Activated naive CD8-positive, alpha-beta T cell treated with anti-CD3 and anti-CD28 coated beads, Interleukin-2, amount 50 U/mL, for 16 hours (primary cell): ENCODE data around the gene PLEKHH2.
"Not testable (repeated sequence)": the region's sequence is repeated elsewhere in the genome, so short reads cannot be mapped to it uniquely, and the experiment has no call there.

ENCODE experiments used
- DNase-seq: peaks from one replicate; pipeline ENCODE4 v3.0.0-alpha.2; 2020; ENCODE audit warnings: low read depth, low spot score

Gene PLEKHH2

GRCh38 chr2:43637030-43637803 is at the start of gene PLEKHH2:
PLEKHH2 (plus strand) TSS chr2:43637260; CDS start chr2:43644674, 7,414 bp downstream.
- peak; percentile 81 for DNase-seq

- no peak for DNase-seq
These were observed 44.6 kb upstream of the PLEKHH2 start for GRCh38 chr2:43592443-43592842.

GRCh38 chr2:43593254-43593653 is 43.8 kb upstream of the PLEKHH2 start:
- no peak for DNase-seq

DNA sequence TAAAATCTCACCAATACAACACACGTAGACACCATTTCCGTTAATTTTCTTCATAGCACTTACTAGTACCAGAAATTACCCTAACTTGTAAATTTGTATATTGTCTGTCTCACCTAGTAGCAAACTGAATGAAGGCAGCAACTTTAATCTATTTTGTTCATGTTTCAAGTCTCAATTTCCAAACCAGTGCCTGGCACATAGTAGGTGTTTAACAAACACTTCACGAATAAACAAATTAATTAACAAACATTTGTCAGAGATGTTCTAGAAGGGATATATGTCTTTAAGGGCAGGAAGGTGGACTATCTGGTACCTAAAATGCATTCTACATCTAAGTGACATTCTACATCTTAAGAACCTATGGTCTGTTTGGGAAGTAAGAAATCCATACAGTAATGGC is 42.2 kb upstream of the PLEKHH2 start:
- DNase-seq: no peak

- DNase-seq: peak; percentile 98
These were observed 41.3 kb upstream of the PLEKHH2 start, which contains the start of gene THADA for GRCh38 chr2:43595603-43596412. THADA (minus strand) TSS chr2:43596038; CDS start chr2:43592392, 3,646 bp downstream.

- not testable (repeated sequence) for DNase-seq
These were observed 36.5 kb upstream of the PLEKHH2 start for GRCh38 chr2:43600596-43600995.

GRCh38 chr2:43604674-43605073 is 32.4 kb upstream of the PLEKHH2 start:
- no peak for DNase-seq

DNA sequence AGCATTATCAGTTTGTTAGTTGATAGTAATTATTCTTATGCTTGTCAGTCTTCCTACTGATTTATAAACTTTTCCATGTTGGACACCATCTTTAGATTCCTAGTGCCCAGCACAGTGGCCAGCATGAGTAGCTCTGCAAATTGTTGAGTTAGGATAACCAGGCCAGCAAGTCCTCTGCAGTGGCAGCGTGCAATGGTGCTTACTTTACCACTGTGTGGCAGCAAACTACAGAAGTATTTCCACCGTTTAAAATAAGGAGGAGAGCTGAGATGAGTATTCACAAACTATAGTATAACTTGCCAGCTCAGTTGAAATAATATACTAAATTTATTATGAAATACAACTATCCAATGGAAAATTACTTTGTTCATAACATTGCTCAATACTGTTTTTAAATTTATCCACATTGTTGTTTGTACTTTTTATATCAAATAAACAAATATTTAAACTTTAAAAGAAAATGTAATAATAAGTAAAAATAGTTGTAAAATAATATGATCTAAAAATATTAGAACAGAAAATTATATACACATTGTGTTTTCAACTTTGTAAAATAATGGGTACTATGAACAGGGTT is 31.9 kb upstream of the PLEKHH2 start:
- DNase-seq: no peak

GRCh38 chr2:43605851-43606250 is 31.2 kb upstream of the PLEKHH2 start:
- DNase-seq: no peak

- DNase-seq: no peak
These were observed 27.7 kb upstream of the PLEKHH2 start for GRCh38 chr2:43609290-43609918.

GRCh38 chr2:43610361-43610760 is 26.7 kb upstream of the PLEKHH2 start:
- DNase-seq: no peak

DNA sequence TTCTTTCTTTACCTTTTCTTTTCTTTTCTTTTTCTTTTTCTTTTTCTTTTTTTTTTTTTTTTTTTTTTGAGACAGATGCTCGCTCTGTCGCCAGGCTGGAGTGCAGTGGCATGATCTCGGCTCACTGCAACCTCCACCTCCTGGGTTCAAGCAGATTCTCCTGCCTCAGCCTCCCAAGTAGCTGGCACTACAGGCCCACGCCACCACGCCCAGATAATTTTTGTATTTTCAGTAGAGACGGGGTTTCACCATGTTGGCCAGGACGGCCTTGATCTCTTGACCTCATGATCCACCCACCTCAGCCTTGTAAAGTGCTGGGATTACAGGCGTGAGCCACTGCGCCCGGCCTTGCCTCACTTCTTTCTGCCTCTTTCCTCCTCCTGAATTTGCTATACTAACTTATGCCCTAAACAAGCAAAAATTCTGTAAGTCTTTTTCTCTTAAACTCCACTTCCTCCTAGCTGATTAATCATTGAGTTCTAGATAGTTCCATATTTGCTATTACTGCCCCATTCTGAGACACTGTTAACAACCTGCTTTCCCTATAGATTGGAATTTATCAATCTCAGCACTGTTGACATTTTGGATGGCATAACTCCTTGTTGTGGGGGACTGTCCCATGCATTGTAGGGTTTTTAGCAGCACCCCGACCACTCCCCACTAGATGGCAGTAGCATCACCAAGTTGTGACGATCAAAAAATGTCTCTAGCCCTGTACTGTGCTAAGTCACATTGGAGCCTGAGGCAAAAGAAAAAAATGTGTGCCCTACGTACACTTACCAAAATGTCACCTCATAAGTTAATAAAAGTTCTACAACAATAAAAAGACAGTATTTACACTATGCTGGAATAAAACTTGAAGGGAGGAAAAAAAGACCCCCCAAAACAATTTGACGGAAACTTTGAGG is 24.8 kb upstream of the PLEKHH2 start:
- peak; percentile 52 for DNase-seq

DNA sequence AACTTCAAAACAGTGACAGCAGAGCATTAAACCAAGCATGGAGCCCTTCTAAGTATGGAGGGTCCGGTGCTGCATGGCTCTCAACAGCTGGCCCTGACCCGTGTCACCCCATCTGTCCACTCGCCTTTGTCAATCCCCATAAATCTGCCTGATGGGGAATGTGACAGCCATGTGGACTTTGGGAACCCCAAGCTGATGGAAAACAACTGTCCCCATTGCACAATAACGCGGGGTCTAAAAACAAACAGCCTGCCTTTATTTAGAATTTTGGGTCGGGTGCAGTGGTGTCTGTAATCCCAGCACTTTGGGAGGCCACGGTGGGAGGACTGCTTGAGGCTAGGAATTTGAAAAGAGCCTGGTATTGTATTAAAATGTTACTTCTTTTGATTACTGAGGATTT is 24.1 kb upstream of the PLEKHH2 start:
- DNase-seq: no peak

DNA sequence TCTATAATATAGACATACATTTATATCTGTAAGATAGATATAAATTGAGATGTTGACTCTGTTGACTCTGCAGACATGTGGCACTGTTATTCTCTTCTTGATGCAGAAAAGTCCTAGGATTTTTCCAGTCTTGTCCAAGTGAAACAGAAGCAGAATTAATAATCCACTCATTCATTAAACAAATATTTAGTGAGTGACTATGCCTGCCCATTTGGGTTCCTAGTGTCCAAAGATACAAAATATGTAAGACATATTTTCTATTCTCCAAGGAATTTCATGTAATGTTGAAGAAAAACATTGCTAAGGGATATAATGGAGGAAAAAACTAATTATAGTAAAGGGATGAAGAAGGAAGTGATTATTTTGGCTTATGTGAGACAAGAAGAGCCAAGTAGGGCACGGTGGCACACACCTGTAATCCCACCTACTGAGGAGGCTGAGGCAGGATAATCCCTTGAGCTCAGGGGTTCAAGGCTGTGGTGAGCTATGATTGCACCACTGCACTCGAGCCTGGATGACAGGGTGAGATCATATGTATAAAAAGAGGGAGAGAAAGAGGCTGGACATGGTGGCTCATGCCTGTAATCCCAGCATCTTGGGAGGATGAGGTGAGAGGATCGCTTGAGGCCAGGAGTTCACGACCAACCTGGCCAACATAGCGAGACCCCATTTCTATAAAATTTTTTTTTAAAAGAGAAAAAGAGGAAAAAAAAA is 19.9 kb upstream of the PLEKHH2 start:
- DNase-seq: no peak

DNA sequence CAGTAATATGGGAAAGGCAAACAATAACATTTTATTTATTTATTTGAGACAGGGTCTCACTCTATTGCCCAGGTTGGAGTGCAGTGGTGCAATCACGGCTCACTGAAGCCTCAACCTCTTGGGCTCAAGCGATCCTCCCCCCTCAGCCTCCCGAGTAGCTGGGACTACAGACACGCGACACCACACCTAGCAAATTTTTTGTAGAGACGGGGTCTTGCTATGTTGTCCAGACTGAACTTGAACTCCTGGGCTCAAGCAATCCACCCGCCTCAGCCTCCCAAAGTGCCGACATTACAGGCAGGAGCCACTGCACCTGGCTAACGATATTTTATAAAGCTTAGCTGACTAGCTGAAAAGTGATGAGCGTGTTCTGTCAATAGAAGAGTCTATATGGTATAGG is 17.5 kb upstream of the PLEKHH2 start:
- no peak for DNase-seq

DNA sequence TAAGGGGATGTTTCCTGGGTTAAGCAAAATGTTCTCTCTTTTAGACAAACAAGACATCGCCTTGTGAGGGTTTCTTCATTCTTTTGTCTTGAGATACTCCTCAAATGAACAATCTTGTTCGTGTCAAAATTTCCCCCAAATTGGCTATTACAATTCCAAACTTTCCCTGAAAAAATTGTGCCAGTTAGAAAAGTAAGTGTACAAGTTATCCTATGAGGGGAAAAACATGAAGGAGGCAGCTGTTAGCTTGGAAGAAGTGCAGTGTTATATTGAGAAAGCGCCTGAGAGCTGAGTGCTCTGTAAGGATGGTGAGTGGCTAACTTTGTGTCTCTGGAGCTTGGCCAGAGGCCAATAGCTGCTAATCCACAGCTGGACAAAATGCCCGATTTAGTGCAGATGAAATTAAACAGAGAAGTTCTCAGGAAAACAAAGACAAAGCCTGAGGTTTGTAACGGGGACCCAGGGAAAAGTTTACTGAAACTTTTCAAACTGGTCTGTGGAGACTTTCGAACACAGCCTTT is 14.1 kb upstream of the PLEKHH2 start:
- DNase-seq: no peak

DNA sequence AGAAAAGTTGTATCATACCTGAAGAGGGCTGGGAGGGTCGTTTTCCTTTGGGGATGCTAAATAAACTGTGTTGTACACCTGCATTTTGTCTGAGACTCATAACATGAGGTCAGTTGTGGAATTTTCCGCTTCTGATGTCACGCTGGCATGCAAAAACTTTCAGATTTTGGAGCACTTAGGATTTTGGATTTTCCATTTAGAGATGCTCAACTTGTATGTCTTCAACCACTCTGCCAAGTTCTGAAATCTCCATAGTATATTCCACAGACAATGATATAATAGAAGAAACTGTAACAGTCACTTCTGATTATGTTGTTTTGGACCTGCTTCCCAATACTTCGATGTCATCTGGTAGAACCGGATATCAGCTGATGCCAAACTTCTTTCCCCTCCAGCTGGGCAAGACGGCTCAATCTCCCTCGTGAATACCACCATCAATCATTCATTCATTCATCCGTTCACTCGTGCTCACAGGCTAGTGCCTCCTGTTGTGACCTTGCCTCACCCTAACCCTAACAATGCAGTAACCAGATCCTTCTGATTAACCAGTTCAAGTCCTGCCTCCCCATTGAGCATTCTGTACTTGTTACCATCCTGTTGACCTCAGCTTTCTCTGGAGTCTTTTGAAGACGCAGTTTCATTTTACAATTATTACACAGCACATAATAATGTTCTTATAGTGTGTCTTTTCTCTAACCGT is 5.3 kb upstream of the PLEKHH2 start:
- no peak for DNase-seq

DNA sequence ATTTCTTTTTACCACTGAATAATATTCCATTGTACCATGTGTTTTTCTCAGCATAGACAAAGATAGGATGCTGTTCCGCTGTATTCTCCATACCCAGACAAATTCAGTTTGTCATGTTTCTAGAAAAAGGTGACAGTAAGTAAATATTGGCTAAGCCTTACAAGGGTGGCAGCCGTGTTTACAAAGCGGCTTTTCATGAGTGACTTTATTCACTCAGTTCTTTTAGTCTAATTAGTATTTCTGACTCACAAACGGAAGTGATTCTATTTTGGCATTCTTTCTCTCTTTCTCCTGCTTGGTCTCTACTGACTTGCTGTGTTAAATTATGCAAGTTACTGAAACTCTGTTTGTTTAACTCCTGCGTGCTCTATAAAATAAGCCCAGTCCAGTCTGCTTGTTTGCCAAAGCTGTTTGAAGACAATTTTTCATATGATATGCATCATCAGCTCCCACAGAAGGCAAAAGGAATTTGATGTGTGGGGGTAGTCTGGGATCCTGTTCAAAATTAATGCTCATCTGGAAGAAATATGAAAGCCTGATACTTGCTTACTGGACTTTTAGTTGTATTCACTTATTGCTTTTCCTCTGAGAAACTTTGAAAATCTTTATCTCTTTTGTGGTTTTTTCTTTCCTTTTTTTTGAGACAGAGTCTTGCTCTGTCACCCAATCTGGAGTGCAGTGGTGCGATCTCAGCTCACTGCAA is 2.3 kb upstream of the PLEKHH2 start:
- DNase-seq: no peak

DNA sequence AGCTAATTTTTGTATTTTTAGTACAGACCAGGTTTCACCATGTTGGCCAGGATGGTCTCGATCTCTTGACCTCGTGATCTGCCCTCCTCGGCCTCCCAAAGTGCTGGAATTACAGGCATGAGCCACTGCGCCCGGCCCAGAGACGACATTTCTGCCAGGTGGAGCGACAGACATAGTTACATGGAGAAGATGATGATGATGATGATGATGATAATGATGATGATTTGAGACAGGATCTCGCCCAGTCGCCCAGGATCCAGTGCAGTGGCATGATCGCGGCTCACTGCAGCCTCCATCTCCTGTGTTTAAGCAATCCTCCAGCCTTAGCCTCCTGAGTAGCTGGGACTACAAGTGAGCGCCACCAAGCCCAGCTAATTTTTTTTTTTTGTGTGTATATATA is 907 bp upstream of the PLEKHH2 start:
- not testable (repeated sequence) for DNase-seq
